ENCODE measurements around the gene PTPN20. TPM values are rescaled to one million over a fixed set of nuclear protein-coding genes. Genes with fewer than 3 reads are reported as not detected.

The PTPN20 gene
- polyA plus RNA-seq, 3 donors: 1.8 to 3.4 (median 3.0) TPM

DNA sequence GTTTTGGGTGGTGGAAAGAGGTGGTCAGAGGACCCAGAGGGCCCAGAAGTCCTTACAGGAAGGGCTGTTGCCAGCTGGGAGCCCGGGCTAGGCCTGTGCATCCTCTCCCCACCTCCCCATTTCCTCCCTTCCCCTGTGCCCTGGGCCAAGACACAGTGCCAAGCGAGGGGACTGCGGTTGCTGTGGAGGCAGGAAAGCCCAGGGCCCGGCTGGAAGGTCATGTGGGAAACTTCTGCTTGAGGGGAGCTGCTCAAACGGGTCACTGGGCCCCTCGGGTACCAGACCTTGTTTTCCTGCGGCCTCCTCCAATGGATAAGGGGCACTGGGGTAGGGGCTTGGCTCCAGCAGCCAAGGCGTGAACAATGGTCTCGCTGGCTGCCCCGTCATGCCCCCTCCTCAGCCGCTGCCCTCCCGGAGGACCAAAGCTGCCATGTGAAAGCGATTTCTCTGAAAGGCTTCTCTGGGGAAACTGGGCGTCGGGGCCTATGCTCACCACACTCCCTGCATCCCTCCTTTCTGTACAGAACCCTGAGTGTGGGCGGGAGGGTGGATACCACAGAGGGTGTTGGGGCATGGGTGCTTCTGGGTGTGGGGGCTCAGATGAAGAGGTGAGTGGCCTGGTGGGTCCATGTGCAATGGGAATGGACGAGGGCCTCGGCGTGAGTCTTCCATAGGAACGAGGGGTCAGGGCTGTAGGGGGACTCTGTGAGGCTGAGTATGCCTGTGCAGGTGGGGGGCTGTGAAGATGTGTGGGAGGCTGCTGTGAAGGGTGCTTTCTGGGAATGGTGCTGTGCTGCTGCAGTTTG lies 135.3 kb downstream of the PTPN20 start:
- no peak for DNase-seq (ENCODE audit: low read depth in 3 of 3, low spot score in 2 of 3)

DNA sequence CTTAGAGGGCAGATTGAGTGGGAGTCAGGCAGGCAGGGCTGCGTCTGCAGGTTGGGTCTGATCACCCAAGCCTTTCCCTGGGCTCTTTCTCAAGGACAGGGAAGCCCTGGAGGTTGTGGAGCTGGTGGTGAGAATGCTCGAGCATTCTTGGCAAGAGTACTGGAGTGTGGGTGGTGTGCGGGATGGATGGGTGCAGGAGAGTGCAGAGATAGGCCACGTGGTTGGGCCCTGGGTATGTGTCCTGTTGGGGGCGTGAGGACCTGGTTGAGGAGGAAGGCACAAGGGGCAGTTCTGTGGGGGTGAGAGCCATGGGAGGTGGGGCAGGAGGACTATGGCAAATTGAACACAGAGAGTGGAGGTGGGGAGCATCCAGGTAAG lies 135.9 kb downstream of the PTPN20 start:
- no peak for DNase-seq (ENCODE audit: low read depth in 3 of 3, low spot score in 2 of 3)

DNA sequence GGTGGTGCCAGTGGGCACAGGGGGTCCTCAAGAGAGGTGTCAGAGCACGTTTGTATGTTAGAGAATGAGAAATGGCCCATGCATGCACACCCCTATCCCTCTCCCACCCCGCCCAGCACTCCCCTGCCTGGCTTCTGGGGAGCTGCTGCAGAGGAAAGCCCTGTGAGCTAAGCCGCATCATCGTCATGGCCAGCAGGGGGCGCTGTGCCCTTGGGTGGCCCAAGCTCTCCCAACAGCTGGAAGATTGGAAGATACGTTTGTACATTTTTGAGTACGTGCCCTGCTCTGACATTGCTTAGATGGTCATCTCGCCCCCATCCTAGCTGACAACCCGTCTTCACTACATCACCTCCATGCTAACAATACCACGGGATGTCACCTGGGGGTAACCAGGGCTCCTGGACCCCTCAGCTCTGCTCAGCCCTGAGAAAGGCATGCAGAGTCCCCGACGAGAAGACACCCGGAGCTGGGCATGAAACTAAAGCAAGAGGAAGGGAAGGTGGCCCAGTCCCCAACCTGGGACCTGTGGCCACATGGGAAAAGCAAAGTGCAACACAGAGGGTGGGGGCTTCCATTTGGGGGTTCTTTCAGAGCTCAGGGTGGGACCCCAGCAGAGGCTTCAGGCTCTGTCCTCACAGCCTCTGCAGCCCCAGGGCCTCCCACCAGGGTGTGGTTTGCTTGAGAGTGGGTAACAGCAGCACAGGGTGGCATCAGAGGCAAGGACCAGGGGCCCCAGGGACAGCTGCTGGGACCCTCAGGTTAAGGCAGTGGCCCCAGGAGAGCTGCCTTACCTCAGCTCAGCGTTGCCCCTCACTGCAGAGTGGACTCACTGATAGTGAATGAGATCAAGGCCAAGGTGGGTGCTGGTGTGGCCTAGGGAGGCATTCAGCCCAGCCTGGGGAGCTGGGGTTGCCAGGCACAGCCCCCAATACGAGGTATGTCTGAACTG lies 136.6 kb downstream of the PTPN20 start:
- peak in 1 of 3 donors; percentile 54 for DNase-seq (ENCODE audit: low read depth in 3 of 3, low spot score in 2 of 3)

DNA sequence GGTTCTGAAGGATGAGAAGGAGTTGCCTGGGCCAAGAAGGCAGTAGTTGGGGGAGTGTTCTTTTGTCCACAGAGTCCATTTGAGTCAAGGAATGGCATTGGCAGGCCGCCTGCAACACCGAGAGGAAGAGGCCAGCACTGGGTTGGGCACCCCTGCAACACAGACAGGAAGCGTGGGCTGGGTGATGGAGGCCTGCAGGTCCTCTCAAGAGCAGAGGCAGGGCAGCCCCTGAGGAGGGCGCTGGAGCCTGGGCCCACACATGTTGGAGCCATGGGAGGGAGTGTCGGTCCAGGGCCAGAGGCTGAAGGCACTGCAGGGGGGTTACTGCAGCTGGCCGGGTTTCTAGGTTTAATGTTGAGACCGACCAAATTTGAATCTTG lies 137.3 kb downstream of the PTPN20 start:
- no peak for DNase-seq (ENCODE audit: low read depth in 3 of 3, low spot score in 2 of 3)

DNA sequence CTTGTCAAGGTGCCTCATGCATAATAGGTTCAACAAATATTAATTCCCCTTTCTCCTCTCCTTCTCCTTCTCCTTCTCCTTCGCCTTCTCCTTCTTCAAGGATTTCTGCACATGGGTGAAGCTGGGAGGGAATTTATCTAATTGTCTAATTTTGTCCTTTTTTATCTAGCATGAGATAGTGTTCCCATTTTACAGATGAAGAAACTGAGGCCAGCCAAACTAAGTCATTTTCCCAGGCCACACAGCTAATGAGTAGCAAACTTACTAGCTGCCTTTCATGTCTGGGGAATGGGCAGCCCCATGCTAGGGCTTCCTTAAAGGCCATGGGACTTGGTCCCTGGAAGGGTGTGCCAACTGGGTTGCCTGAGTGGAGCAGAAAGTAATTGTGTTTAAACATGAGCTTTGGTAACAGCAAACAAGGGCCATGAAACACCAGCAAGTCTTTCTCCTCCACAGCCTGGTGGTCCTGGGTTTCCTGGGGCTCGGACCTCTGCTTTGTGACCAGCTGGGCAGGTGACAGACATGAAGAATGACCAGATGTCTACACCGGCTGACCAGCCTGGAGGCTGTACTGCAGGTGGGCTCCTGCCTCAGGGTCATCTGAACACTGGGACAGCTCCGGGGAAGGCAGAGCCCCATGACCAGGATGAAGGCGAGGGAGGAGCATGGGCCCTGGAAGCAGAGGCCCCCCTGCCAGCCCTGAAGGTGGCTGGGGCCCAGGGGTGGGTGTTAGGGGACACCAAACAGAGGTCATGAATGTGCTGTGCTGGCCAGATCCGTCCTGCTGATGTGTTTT lies 138.0 kb downstream of the PTPN20 start:
- no peak for DNase-seq (ENCODE audit: low read depth in 3 of 3, low spot score in 2 of 3)

GRCh38 chr10:47049906-47050305 lies 138.7 kb downstream of the PTPN20 start:
- DNase-seq (ENCODE audit: low read depth in 3 of 3, low spot score in 2 of 3): no peak

- DNase-seq (ENCODE audit: low read depth in 3 of 3, low spot score in 2 of 3): no peak
Observed at GRCh38 chr10:47050618-47051455, 139.6 kb downstream of the PTPN20 start.

DNA sequence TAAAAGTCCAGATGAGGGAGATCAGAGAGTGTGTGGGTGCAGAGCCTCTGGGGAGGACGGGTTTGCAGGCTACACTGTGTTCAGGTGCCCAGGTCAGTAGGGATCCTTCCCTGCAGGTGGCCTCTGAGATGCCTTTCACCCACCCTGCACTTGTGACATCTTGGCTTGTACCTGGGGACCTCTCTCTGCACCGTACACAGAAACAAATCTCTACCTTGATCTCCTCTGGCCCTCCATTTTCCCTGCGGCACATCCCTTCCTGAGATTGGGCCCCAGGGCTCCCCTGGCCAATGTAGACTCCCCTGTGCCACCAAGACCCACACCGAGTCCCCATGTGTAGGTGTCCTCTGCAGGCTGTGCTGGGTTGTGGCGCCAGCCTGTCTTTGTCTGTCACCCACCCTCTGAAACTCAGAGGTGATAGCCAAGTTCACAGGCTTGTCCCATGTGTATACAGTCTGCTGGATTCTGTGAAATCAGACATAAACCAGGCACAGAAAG lies 140.6 kb downstream of the PTPN20 start:
- no peak for DNase-seq (ENCODE audit: low read depth in 3 of 3, low spot score in 2 of 3)

All from right renal cortex interstitium (tissue), 3 donors.